Duodenal mucosa (tissue), 2 donors: Measurements from ENCODE around the gene ARHGAP29.
"Not testable (repeated sequence)": the region's sequence is repeated elsewhere in the genome, so short reads cannot be mapped to it uniquely, and the experiment has no call there.

Experiments used
- H3K27ac ChIP-seq: one replicate; pipeline ENCODE4 v1.7.0; 2013; ENCODE audit warnings: low read depth, low read length
- H3K27me3 ChIP-seq, 2 donors: one replicate each; pipeline ENCODE4 v1.7.0; 2013; ENCODE audit warnings: low read length in 2 of 2, control low read depth in 1 of 2; ENCODE audit not compliant: insufficient read depth in 2 of 2, control insufficient read depth in 1 of 2
- H3K36me3 ChIP-seq, 2 donors: one replicate each; pipeline ENCODE4 v1.7.0; 2013; ENCODE audit warnings: low read length in 2 of 2, control low read depth in 1 of 2; ENCODE audit not compliant: insufficient read depth in 2 of 2, control insufficient read depth in 1 of 2
- H3K4me1 ChIP-seq, 2 donors: one replicate each; pipeline ENCODE4 v1.7.0; 2013; ENCODE audit warnings: low read length in 2 of 2, control low read depth in 1 of 2; ENCODE audit not compliant: insufficient read depth in 2 of 2, control insufficient read depth in 1 of 2
- H3K4me3 ChIP-seq, 2 donors: one replicate each; pipeline ENCODE4 v1.7.0; 2013; ENCODE audit warnings: low read length in 2 of 2, low read depth in 1 of 2
- H3K9ac ChIP-seq, 2 donors: one replicate each; pipeline ENCODE4 v1.7.0; 2013; ENCODE audit warnings: low read length in 2 of 2, low read depth in 1 of 2
- H3K9me3 ChIP-seq, 2 donors: one replicate each; pipeline ENCODE4 v1.7.0; 2013; ENCODE audit warnings: low read length in 2 of 2, control low read depth in 1 of 2; ENCODE audit not compliant: control insufficient read depth in 1 of 2

The ARHGAP29 gene

GRCh38 chr1:94191216-94191615 lies 46.2 kb downstream of the ARHGAP29 start:
- Histone ChIP-seq H3K9ac (no peak overlapping the region), H3K4me3 (no peak overlapping the region), H3K36me3 (no peaks in the 10 kb centered on the region), H3K4me1 (no peaks in the 10 kb centered on the region), H3K27ac (no peak overlapping the region), H3K9me3 (no peaks in the 10 kb centered on the region), H3K27me3 (no peaks in the 10 kb centered on the region)

GRCh38 chr1:94186946-94187345 lies 50.4 kb downstream of the ARHGAP29 start:
- Histone ChIP-seq H3K36me3 (no peaks in the 10 kb centered on the region), H3K27ac (no peak overlapping the region), H3K4me1 (no peaks in the 10 kb centered on the region)

GRCh38 chr1:94183197-94183815 lies 54.1 kb downstream of the ARHGAP29 start:
- no peaks in the 10 kb centered on the region for H3K27me3 ChIP-seq
- no peak overlapping the region for H3K4me3 ChIP-seq
- no peaks in the 10 kb centered on the region for H3K9me3 ChIP-seq
- no peaks in the 10 kb centered on the region for H3K4me1 ChIP-seq
- H3K36me3 ChIP-seq, result no peaks in the 10 kb centered on the region
- H3K27ac ChIP-seq, result no peak overlapping the region
- no peak overlapping the region for H3K9ac ChIP-seq

More at GRCh38 chr1:94186946-94187345, 50.4 kb downstream of the ARHGAP29 start:
- Histone ChIP-seq H3K4me3 (no peak overlapping the region), H3K9me3 (no peaks in the 10 kb centered on the region), H3K9ac (no peak overlapping the region), H3K27me3 (no peaks in the 10 kb centered on the region)

GRCh38 chr1:94182191-94182590 lies 55.2 kb downstream of the ARHGAP29 start:
- Histone ChIP-seq H3K9ac (no peak overlapping the region), H3K27me3 (no peaks in the 10 kb centered on the region), H3K9me3 (no peaks in the 10 kb centered on the region), H3K36me3 (no peaks in the 10 kb centered on the region), H3K27ac (no peak overlapping the region), H3K4me1 (no peaks in the 10 kb centered on the region), H3K4me3 (no peak overlapping the region)

- Histone ChIP-seq H3K4me3 (no peak overlapping the region), H3K4me1 (no peaks in the 10 kb centered on the region), H3K9me3 (no peaks in the 10 kb centered on the region), H3K27me3 (no peaks in the 10 kb centered on the region), H3K27ac (no peak overlapping the region), H3K36me3 (no peaks in the 10 kb centered on the region), H3K9ac (no peak overlapping the region)
Observed at GRCh38 chr1:94180650-94181049, 56.7 kb downstream of the ARHGAP29 start.

- Histone ChIP-seq H3K9ac (no peak overlapping the region), H3K36me3 (no peaks in the 10 kb centered on the region), H3K4me3 (no peak overlapping the region), H3K27ac (no peak overlapping the region), H3K27me3 (no peaks in the 10 kb centered on the region), H3K4me1 (no peaks in the 10 kb centered on the region), H3K9me3 (no peaks in the 10 kb centered on the region)
Observed at GRCh38 chr1:94178901-94179300, 58.5 kb downstream of the ARHGAP29 start.

- H3K4me3 ChIP-seq, result no peak overlapping the region
- H3K9me3 ChIP-seq, result no peaks in the 10 kb centered on the region
- H3K27me3 ChIP-seq, result no peaks in the 10 kb centered on the region
- no peak overlapping the region for H3K9ac ChIP-seq
- no peaks in the 10 kb centered on the region for H3K4me1 ChIP-seq
- H3K27ac ChIP-seq, result no peak overlapping the region
- H3K36me3 ChIP-seq, result no peaks in the 10 kb centered on the region
Observed at GRCh38 chr1:94169126-94169525, 68.3 kb downstream of the ARHGAP29 start.

GRCh38 chr1:94165843-94166242 lies 71.5 kb downstream of the ARHGAP29 start:
- H3K9ac ChIP-seq, result no peak overlapping the region
- H3K27ac ChIP-seq, result no peak overlapping the region
- H3K4me1 ChIP-seq, result no peaks in the 10 kb centered on the region
- H3K4me3 ChIP-seq, result no peak overlapping the region
- H3K27me3 ChIP-seq, result no peaks in the 10 kb centered on the region
- H3K9me3 ChIP-seq, result no peaks in the 10 kb centered on the region
- H3K36me3 ChIP-seq, result no peaks in the 10 kb centered on the region

GRCh38 chr1:94164885-94165284 lies 72.5 kb downstream of the ARHGAP29 start:
- H3K27me3 ChIP-seq, H3K27ac ChIP-seq, H3K9ac ChIP-seq, H3K4me3 ChIP-seq, H3K36me3 ChIP-seq, H3K4me1 ChIP-seq, H3K9me3 ChIP-seq: not testable (repeated sequence)

- H3K27me3 ChIP-seq, H3K4me1 ChIP-seq, H3K9ac ChIP-seq, H3K36me3 ChIP-seq, H3K27ac ChIP-seq, H3K4me3 ChIP-seq, H3K9me3 ChIP-seq: not testable (repeated sequence)
Observed at GRCh38 chr1:94164121-94164520, 73.3 kb downstream of the ARHGAP29 start.

- H3K27ac ChIP-seq, H3K9me3 ChIP-seq, H3K4me3 ChIP-seq, H3K4me1 ChIP-seq, H3K36me3 ChIP-seq, H3K27me3 ChIP-seq, H3K9ac ChIP-seq: not testable (repeated sequence)
Observed at GRCh38 chr1:94163249-94163648, 74.1 kb downstream of the ARHGAP29 start.
